GM19463 (cell line): ENCODE measurements around the gene GYPA.
"Not testable (repeated sequence)": the region's sequence is repeated elsewhere in the genome, so short reads cannot be mapped to it uniquely, and the experiment has no call there.

Experiments used
- ATAC-seq: cut with Tn5 transposase; IDR thresholded peaks from one replicate; pipeline ENCODE4 v1.9.1; 2021; ENCODE audit warnings: mild to moderate bottlenecking, moderate library complexity; ENCODE audit not compliant: unreplicated experiment

Gene GYPA

GRCh38 chr4:144129336-144129875 lies 11.1 kb downstream of the GYPA start:
- ATAC-seq = not testable (repeated sequence)

- not testable (repeated sequence) for ATAC-seq
Observed at GRCh38 chr4:144128709-144129320, 11.7 kb downstream of the GYPA start.

- ATAC-seq = not testable (repeated sequence)
Observed at GRCh38 chr4:144125109-144125508, 15.4 kb downstream of the GYPA start.

- not testable (repeated sequence) for ATAC-seq
Observed at GRCh38 chr4:144123982-144124635, 16.4 kb downstream of the GYPA start.

- ATAC-seq = not testable (repeated sequence)
Observed at GRCh38 chr4:144123269-144123668, 17.2 kb downstream of the GYPA start.

- ATAC-seq = not testable (repeated sequence)
Observed at GRCh38 chr4:144119752-144120151, 20.8 kb downstream of the GYPA start.

GRCh38 chr4:144115519-144115918 lies 25.0 kb downstream of the GYPA start:
- no peak for ATAC-seq

GRCh38 chr4:144113546-144113945 lies 27.0 kb downstream of the GYPA start:
- no peak for ATAC-seq

GRCh38 chr4:144104509-144105130 lies 35.9 kb downstream of the GYPA start:
- ATAC-seq = no peak

GRCh38 chr4:144097776-144098175 lies 42.7 kb downstream of the GYPA start:
- ATAC-seq = not testable (repeated sequence)

GRCh38 chr4:144093995-144094394 lies 46.5 kb downstream of the GYPA start:
- ATAC-seq = not testable (repeated sequence)

GRCh38 chr4:144091181-144091580 lies 49.3 kb downstream of the GYPA start:
- ATAC-seq = not testable (repeated sequence)

- no peak for ATAC-seq
Observed at GRCh38 chr4:144090744-144091143, 49.8 kb downstream of the GYPA start.

GRCh38 chr4:144082053-144082452 lies 58.5 kb downstream of the GYPA start:
- ATAC-seq = not testable (repeated sequence)

- not testable (repeated sequence) for ATAC-seq
Observed at GRCh38 chr4:144080135-144080534, 60.4 kb downstream of the GYPA start.

GRCh38 chr4:144078746-144079145 lies 61.8 kb downstream of the GYPA start:
- not testable (repeated sequence) for ATAC-seq

GRCh38 chr4:144061556-144061955 lies 79.0 kb downstream of the GYPA start:
- ATAC-seq = not testable (repeated sequence)

GRCh38 chr4:144060234-144060859 lies 80.2 kb downstream of the GYPA start:
- ATAC-seq = not testable (repeated sequence)
